ENCODE data around the gene FAF1.

GRCh38 chr1:50611675-50612074, 348.4 kb downstream of the FAF1 start:
- TF ChIP-seq POLR2A (IDR thresholded peaks at IDR 0.05) (no peak), CTCF (IDR thresholded peaks at IDR 0.05) (no peak), EP300 (IDR thresholded peaks at IDR 0.05) (no peak), POLR2AphosphoS5 (IDR thresholded peaks at IDR 0.05) (no peak)
